HG03045 (cell line): Measurements from ENCODE around the gene SCGB1A1.

ENCODE experiments used
- ATAC-seq: cut with Tn5 transposase; IDR thresholded peaks from one replicate; pipeline ENCODE4 v1.9.1; 2021; ENCODE audit warnings: mild to moderate bottlenecking, moderate library complexity; ENCODE audit not compliant: unreplicated experiment

SCGB1A1 gene

DNA sequence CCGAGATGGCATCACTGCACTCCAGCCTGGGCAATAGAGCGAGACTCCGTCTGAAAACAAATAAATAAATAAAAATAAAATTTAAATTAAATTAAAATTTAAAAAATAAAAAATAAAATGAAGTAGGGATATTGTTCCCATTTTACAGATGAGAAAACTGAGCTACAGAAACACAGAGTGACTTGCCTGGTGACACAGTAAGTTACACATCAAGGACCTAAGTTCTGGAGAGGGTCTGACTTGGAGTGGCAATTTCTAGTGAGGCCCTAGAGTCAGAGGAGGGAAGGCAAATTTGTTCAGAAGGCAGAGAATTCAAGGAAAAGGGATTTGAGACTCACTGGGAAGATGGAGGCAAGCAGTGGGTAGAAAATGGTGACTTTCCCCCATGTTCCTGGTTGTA lies 2.0 kb downstream of the SCGB1A1 start:
- no peak for ATAC-seq

- no peak for ATAC-seq
Measured at GRCh38 chr11:62421996-62422395, 3.2 kb downstream of the SCGB1A1 start.

GRCh38 chr11:62423012-62423411 lies 4.2 kb downstream of the SCGB1A1 start:
- ATAC-seq = no peak

GRCh38 chr11:62427630-62428233 lies 8.9 kb downstream of the SCGB1A1 start:
- no peak for ATAC-seq

DNA sequence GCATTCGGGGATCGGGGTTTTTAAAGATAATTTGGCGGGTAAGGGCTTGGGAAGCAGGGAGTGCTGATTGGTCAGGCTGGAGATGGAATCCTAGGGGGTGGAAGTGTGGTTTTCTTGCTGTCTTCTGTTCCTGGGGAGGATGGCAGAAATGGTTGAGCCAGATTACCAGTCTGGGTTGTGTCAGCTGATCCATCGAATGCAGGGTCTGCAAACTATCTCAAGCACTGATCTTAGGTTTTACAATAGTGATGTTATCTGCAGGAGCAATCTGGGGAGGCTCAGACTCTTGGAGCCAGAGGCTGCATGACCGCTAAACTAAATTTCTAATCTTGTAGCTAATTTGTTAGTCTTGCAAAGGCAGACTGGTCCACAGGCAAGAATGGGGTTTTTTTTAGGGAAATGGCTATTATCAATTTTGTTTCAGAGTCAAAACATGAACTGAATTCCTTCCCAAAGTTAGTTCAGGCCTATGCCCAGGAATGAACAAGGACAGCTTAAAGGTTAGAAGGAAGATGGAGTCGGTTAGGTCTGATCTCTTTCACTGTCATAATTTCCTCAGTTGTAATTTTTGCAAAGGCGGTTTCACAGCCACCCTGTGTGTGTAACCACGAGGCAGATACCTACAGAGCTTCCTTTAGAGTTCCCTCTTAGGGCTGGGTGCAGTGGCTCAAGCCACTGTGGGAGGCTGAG lies 10.2 kb downstream of the SCGB1A1 start:
- ATAC-seq = no peak

GRCh38 chr11:62430425-62430824 lies 11.6 kb downstream of the SCGB1A1 start:
- ATAC-seq = no peak

DNA sequence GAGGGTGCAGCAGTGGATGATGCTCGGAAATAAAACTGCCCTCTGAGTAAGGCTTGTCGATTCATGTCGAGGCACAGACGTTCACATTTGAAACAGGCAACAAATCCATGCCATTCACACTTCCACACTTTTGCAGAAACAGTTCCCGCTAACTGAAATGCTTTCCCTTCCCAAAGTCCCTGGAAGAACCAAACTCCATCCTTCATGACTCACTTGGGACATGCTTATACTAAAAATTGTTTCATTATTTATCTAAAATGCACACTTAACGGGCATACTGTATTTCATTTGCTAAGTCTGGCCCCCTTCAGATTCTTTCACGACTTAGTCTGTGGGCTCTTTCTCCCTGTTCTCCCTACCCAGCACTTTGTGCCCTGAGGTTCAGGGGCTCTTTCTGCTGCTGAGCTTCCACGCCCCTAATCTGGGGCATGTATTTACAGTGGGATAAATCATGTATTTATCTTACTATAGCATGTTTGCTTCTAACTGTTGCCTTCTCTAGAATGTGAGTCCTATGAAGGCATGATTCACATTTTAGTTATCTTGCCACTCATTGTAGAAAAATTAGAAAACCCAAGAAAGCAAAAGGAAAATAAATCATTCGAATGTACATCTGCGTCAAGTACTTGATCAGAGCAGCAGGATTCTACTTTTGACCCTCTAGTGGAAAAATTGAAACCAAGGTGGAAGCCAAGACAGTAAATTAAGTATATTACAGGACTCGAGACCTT lies 12.5 kb downstream of the SCGB1A1 start:
- no peak for ATAC-seq

DNA sequence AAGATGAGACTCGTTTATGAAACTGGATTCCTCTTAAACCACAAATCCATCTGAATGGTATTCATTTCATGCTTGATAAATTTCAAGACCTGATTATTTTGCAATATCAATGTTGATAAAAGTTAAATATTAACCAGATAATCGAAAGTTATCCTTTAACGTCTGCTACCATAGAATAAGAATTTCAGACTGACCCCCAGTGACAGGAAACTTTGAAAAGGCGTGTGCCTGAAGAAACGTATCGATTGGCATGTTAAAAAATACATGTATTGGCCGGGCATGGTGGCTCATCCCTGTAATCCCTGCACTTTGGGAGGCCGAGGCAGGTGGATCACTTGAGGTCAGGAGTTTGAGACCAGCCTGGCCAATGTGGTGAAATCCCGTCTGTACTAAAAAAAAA lies 13.9 kb downstream of the SCGB1A1 start:
- ATAC-seq = no peak

DNA sequence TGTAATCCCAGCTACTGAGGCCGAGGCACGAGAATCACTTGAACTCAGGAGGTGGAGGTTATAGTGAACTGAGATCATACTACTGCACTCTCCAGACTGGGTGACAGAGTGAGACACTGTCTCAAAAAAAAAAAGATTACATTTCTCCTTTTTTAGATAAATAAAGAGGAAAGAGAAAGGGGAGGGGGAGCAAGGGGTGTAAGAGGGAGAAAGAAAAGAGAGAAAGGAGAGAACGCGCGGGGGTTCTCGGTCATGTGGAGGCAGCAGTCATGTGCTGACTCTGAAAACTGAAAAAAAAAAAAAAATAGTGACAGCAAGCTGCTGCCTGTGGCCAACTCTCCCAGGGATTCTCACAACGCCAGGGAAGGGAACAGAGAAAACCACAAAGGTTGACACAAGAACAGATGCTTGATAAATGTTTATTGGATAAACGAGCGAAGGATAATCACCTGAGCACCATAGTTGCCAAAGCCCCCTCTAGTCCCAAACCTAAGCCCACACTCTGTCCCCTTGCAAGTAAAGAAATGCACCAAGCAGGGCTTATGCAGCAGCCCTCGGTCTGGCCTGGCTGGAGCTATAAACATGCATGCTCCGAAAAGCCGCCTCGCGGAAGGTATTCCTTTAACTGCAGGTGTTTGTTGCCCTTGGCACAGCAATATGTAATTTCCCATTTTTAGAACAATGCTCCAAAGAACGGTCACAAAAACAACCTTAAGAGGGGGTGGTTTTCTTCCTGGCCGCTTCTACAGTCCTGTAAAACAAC lies 14.5 kb downstream of the SCGB1A1 start:
- ATAC-seq = no peak

- no peak for ATAC-seq
Measured at GRCh38 chr11:62433904-62434276, 15.1 kb downstream of the SCGB1A1 start.

- no peak for ATAC-seq
Measured at GRCh38 chr11:62435846-62436660, 17.2 kb downstream of the SCGB1A1 start.

- no peak for ATAC-seq
Measured at GRCh38 chr11:62437616-62438015, 18.8 kb downstream of the SCGB1A1 start.

- no peak for ATAC-seq
Measured at GRCh38 chr11:62438641-62439040, 19.8 kb downstream of the SCGB1A1 start.

DNA sequence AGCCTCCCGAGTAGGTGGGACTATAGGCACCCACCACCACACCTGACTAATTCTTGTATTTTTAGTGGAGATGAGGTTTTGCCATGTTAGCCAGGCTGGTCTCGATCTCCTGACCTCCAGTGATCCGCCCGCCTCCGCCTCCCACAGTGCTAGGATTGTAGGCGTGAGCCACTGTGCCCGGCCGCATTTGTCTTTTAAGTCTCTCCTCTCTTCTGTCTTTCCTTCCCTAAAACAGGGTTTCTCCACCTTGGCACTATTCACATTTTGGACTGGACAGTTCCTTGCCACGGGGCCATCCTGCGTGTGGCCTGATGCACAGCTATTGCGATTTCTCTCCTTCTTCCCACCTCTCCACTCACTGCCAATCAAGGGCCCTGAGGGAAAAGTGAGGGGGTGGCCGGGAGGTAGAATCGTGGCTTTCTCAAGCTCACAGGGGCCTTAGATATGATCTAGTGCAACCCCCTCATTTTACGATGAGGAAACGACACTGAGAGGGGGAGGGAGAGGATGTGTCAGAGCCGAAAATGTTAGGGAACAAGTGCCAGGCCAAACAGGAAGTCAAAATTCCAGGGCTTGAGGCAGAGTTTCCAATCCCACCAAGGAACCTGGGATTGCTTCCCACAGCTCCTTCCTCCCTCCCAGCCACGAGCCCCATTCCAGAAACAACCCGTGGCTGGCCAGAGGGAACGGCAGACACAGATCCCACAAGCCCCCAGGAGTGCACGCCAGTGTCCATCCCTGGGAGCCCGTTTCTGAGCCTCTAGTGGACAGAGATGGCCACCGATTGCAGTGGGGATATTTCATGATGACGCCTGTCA lies 21.2 kb downstream of the SCGB1A1 start:
- ATAC-seq = no peak

- no peak for ATAC-seq
Measured at GRCh38 chr11:62443390-62444235, 24.8 kb downstream of the SCGB1A1 start.

DNA sequence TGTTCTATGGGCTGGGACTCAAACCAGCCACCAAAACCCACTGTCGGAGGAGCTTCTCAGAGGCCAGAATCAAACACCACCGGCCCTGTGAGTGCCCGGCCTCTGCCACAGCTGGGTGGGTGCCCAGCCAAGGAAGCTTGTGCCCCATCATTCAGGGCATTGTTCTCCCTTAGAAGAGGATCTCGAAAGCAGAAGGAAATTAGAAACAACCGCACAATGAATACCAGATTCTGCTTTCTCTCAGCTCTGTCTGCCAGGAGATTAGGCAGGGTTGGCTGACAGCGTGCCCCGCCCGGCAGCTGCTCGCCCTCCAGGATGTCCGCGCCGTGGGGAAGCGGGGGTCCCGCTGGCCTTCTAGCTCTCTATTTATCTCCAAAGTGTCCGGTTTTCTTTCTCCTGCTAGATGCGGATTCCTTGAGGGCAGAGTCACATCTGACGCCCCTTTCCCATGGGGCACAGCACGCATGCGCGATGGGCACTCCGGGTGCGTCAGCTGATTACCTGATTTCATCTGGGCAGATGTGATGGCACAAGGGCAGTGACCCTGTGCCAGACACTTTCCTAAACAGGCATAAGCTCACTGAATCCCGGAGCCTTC lies 25.5 kb downstream of the SCGB1A1 start:
- no peak for ATAC-seq

DNA sequence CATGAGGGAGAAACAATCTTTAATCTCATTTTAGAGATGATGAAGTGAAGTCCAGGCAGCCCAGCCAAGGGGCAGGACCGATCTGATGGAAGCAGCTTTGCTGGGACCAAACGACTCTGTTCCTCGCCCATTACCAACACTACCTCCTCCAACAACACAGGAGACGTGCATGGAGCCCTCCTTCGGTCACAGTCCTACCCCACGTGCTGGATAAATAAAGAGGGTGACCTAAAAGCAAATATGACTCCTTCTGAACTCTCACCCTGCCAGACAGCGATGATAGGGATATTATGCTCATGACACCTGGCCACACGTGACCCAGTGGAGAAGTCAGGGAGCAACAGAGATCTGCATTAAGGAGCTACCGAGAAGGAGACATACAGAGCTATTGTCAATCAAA lies 26.0 kb downstream of the SCGB1A1 start:
- ATAC-seq = no peak

DNA sequence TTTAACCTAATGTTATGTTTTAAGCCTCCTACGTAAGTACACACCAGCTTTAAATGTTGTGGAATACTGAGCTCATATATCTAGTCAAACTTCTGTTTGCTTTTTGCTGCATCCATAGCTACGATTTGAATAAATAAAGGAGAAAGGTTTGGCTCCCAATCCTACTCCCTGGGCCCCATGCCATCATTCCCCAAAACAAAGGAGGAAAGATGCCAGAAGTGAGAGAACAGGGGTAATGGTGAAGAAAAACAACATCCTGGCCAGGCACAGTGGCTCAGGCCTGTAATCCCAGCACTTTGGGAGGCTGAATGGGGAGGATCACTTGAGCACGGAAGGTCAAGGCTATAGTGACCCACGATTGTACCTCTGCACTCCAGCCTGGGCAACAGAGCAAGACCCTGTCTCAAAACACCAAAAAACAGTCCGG lies 26.5 kb downstream of the SCGB1A1 start:
- no peak for ATAC-seq
